GM12878 (cell line): ENCODE results near the gene ZNF480. TPM values are rescaled to one million over a fixed set of nuclear protein-coding genes. Genes with fewer than 3 reads are reported as not detected.
A peak's percentile ranks its signal among the peaks of the same experiment; 100 is the strongest.

Experiments used
- ATAC-seq: fragments of 200-7000 bp; cut with Tn5 transposase; 3 replicates; pipeline ENCODE4 v1.9.1; 2020; ENCODE audit warnings: mild to moderate bottlenecking, moderate library complexity
- BruUV-seq: library from RNA; stranded (reverse); fragments of 400-500 nt; replicated peaks from 2 replicates; lab custom pipeline; 2021; lab: Mats Ljungman, UMichigan
- CTCF ChIA-PET: fragments of 300-600 bp; sonication (Branson Sonifier 250); formaldehyde crosslinking; extraction: SDS; loops from one replicate; lab custom pipeline; 2021; ENCODE audit warnings: inconsistent platforms; lab: Yijun Ruan, JAX
- POLR2A ChIA-PET: fragments of 350-600 bp; formaldehyde crosslinking; extraction: SDS; loops from one replicate; lab custom pipeline; 2021; ENCODE audit warnings: inconsistent platforms; lab: Charles Lee
- RAD21 ChIA-PET: fragments of 300-600 bp; sonication (Branson Sonifier 250); formaldehyde crosslinking; loops from one replicate; lab custom pipeline; 2023; ENCODE audit warnings: antibody characterized with exemption; ENCODE audit not compliant: unreplicated experiment; lab: Charles Lee
- SMC1A ChIA-PET: fragments of 300-600 bp; sonication (Branson Sonifier 250); formaldehyde crosslinking; loops from one replicate; lab custom pipeline; 2023; ENCODE audit not compliant: unreplicated experiment, uncharacterized antibody; lab: Charles Lee
- DNase-seq: peaks from one replicate; pipeline ENCODE4 v3.0.0-alpha.2; 2011; ENCODE audit warnings: low read depth, low spot score
- FAIRE-seq: peaks from 3 replicates; lab custom pipeline; 2011; peaks lifted over from hg19 to GRCh38; lab: Jason Lieb, UNC
- H2AFZ ChIP-seq: 2 replicates; pipeline ENCODE4 v1.6.0; 2011; ENCODE audit warnings: low read depth, low read length, control low read depth; ENCODE audit not compliant: control insufficient read depth
- H3K27ac ChIP-seq: 2 replicates; pipeline ENCODE4 v1.5.1; 2011; ENCODE audit warnings: control low read depth; ENCODE audit not compliant: control insufficient read depth, insufficient read depth
- H3K27me3 ChIP-seq, 2 experiments: replicated peaks in 1 of 2; 2 replicates each; pipeline versions ENCODE4 v1.6.0 to v1.6.1; 2011; ENCODE audit warnings: low read length in 1 of 2; ENCODE audit not compliant: control insufficient read depth in 2 of 2, insufficient read depth in 2 of 2
- H3K36me3 ChIP-seq, 2 experiments: 2 replicates each; pipeline ENCODE4 v1.5.1; 2011; ENCODE audit warnings: low read length in 1 of 2; ENCODE audit not compliant: control insufficient read depth in 2 of 2, insufficient read depth in 2 of 2
- H3K4me1 ChIP-seq: 2 replicates; pipeline ENCODE4 v1.6.1; 2011; ENCODE audit warnings: mild to moderate bottlenecking, low read length, moderate library complexity, mixed read lengths; ENCODE audit not compliant: control insufficient read depth, insufficient read depth
- H3K4me2 ChIP-seq: 2 replicates; pipeline ENCODE4 v1.6.0; 2011; ENCODE audit warnings: control low read depth; ENCODE audit not compliant: control insufficient read depth, insufficient read depth
- H3K4me3 ChIP-seq: fragments of 200-600 bp; sonication (generic); 2 replicates; pipeline ENCODE4 v1.5.1; 2016
- H3K79me2 ChIP-seq: 2 replicates; pipeline ENCODE4 v1.6.0; 2011; ENCODE audit warnings: low read length; ENCODE audit not compliant: control insufficient read depth, insufficient read depth
- H3K9ac ChIP-seq: 2 replicates; pipeline ENCODE4 v1.8.0; 2011; ENCODE audit warnings: low read length, control low read depth, mixed read lengths; ENCODE audit not compliant: control insufficient read depth, insufficient read depth
- H3K9me3 ChIP-seq: replicated peaks from 3 replicates; pipeline ENCODE4 v1.5.1; 2011; ENCODE audit warnings: mild to moderate bottlenecking, low read length; ENCODE audit not compliant: control insufficient read depth, insufficient read depth
- H4K20me1 ChIP-seq: 2 replicates; pipeline ENCODE4 v1.6.0; 2011; ENCODE audit not compliant: control insufficient read depth, insufficient read depth
- CTCF ChIP-seq, 3 experiments: IDR thresholded peaks in 2 of 3; conservative IDR thresholded peaks in 1 of 3; 2 replicates each; pipeline ENCODE4 v1.5.1; 2011; ENCODE audit warnings: low read depth in 3 of 3, low read length in 3 of 3, mild to moderate bottlenecking in 3 of 3, control low read depth in 2 of 3, moderate library complexity in 2 of 3, inconsistent platforms in 1 of 3, mixed read lengths in 1 of 3; ENCODE audit not compliant: control insufficient read depth in 2 of 3, insufficient read depth in 1 of 3; ENCODE audit errors: extremely low read depth in 1 of 3
- KDM1A ChIP-seq: fragments of 200-600 bp; sonication (generic); IDR thresholded peaks from 2 replicates; pipeline ENCODE4 v1.6.1; 2016; ENCODE audit warnings: borderline replicate concordance
- TARDBP ChIP-seq: IDR thresholded peaks from 2 replicates; pipeline ENCODE4 v1.6.1; 2016; ENCODE audit warnings: borderline replicate concordance
- TCF3 ChIP-seq: IDR thresholded peaks from 2 replicates; pipeline ENCODE4 v1.6.1; 2012; ENCODE audit warnings: low read depth, mild to moderate bottlenecking, low read length, borderline replicate concordance; ENCODE audit not compliant: insufficient read depth
- WGBS: methylation state at CpG from one replicate; pipeline ENCODE4 v1.1.6; 2016; ENCODE audit warnings: low lambda C conversion rate; ENCODE audit not compliant: insufficient replicate concordance, insufficient coverage; ENCODE audit errors: missing lambda C conversion rate; 5-methylcytosine and 5-hydroxymethylcytosine counted together
- in situ Hi-C: fragments of 300-500 bp; cut with MboI; formaldehyde crosslinking; loops from 9 replicates; pipeline ENCODE4 v1.14.3; 2018; ENCODE audit warnings: mixed read lengths
- intact Hi-C: fragments of 100-400 bp; cut with micrococcal nuclease; formaldehyde crosslinking; loops from one replicate; pipeline ENCODE4 v1.14.2; 2022; ENCODE audit not compliant: unreplicated experiment
- polyA plus RNA-seq, 11 experiments: library from polyadenylated mRNA; depleted of rRNA in 4 of 11; unstranded in 6 of 11; stranded (reverse) in 5 of 11; fragments of >200 nt; fragmentation: Nextera tagmentation in 4 of 11; fragmentation: Illumina TruSeq in 1 of 11; extraction: Ambion mirVana in 4 of 11; extraction: Trizol in 1 of 11; gene quantifications; 1 replicate in 1 of 11; 2 replicates in 10 of 11; pipeline versions ENCODE4 v1.2.1 to v1.2.3, GENCODE V29; 2011 to 2016; ENCODE audit warnings: inconsistent platforms in 2 of 11, missing spikeins in 2 of 11, low read depth in 1 of 11
- total RNA-seq, 4 experiments: library from RNA; depleted of rRNA in 3 of 4; stranded (reverse); fragments of >200 nt in 3 of 4; fragmentation: Illumina TruSeq in 1 of 4; extraction: Trizol in 1 of 4; gene quantifications; 2 replicates each; pipeline versions ENCODE4 v1.2.1 to v1.2.3, GENCODE V29; 2013 to 2021
- TF ChIP-seq, protein P1 (sequence below): IDR thresholded peaks from 2 replicates; pipeline ENCODE4 v1.6.1; 2011; ENCODE audit warnings: mild to moderate bottlenecking, low read depth, low read length, moderate library complexity; ENCODE audit not compliant: insufficient replicate concordance

The ZNF480 gene
- total and polyA plus RNA-seq, 10 of the 15 experiments (the other 5 are each of a cell fraction or from before 2014, with no cell fraction given): 6.6 to 26.5 (median 16.8) TPM

- ChIA-PET POLR2A (no interaction called here), SMC1A (no interaction called here), RAD21 (no interaction called here), CTCF (interaction anchor here (1.0 kb wide), 1 partner anchor 398 kb away, joined by 3 read pairs; no protein-coding TSS in a partner anchor)
- no peaks in the 10 kb centered on the region for H3K79me2 ChIP-seq
- intact Hi-C loops (no loop called here), in situ Hi-C loops (no loop called here)
- FAIRE-seq: no peak
- H2AFZ ChIP-seq: no peak overlapping the region
- H3K4me1 ChIP-seq: no peaks in the 10 kb centered on the region
- no peaks in the 10 kb centered on the region for H3K36me3 ChIP-seq
- H3K4me2 ChIP-seq: no peak overlapping the region
- no peak for ATAC-seq
- H3K9ac ChIP-seq: no peak overlapping the region
- H3K27me3 ChIP-seq: no peaks in the 10 kb centered on the region
- peaks cover 1% of the 10 kb centered on the region; the same call in 2 of the 3 replicates for H3K9me3 ChIP-seq
- DNase-seq: no peak
- no peak overlapping the region for H3K4me3 ChIP-seq
- BruUV-seq: no TSS peak
- no peaks in the 10 kb centered on the region for H4K20me1 ChIP-seq
- WGBS: 90% methylated on average over 9 of the region's 9 CpGs
- no peak overlapping the region for H3K27ac ChIP-seq
- TF ChIP-seq TARDBP (no peak), CTCF (IDR thresholded peaks at IDR 0.05 in 2 of 3, conservative IDR thresholded peaks at IDR 0.05 in 1 of 3; ENCODE audit: control insufficient read depth in 2 of 3, extremely low read depth in 1 of 3, insufficient read depth in 1 of 3, low read depth in 3 of 3, low read length in 3 of 3) (0 out of 6 replicates have a peak, but pooled peaks of 2 of the 3 experiments have one; percentile 6), KDM1A (no peak), TCF3 (no peak)
- TF ChIP-seq, protein P1, sequence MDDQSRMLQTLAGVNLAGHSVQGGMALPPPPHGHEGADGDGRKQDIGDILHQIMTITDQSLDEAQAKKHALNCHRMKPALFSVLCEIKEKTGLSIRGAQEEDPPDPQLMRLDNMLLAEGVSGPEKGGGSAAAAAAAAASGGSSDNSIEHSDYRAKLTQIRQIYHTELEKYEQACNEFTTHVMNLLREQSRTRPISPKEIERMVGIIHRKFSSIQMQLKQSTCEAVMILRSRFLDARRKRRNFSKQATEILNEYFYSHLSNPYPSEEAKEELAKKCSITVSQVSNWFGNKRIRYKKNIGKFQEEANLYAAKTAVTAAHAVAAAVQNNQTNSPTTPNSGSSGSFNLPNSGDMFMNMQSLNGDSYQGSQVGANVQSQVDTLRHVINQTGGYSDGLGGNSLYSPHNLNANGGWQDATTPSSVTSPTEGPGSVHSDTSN: no peak
These were observed 54.5 kb downstream of the ZNF480 start for GRCh38 chr19:52351512-52351911.
